ENCODE results near the gene SHC2.
"Not testable (repeated sequence)": the region's sequence is repeated elsewhere in the genome, so short reads cannot be mapped to it uniquely, and the experiment has no call there.

Gene SHC2

DNA sequence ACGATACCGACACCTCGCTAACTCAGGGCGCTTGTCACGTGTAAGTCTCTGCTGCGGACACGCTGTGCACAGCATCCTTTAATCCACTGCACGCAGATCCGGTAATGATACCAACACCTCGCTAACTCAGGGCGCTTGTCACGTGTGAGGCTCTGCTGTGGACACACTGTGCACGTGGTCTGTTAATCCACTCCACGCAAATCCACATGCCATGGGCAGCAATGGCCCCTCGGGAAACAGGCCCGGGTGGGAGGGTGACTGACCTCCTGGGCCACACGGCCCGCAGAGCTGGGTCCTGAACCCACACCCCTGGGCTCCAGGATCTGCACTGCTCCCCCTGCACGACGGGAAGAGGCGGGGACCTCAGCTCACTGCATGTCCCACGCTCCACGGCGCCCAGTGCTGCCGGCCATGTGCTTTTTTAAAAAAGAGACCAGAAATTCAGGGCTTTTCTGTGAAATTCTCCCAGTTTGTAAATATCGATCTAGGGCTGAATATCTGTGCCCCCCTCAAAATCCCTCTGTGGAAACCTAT is 16.1 kb downstream of the SHC2 start:
- DNase-seq: no peak

DNA sequence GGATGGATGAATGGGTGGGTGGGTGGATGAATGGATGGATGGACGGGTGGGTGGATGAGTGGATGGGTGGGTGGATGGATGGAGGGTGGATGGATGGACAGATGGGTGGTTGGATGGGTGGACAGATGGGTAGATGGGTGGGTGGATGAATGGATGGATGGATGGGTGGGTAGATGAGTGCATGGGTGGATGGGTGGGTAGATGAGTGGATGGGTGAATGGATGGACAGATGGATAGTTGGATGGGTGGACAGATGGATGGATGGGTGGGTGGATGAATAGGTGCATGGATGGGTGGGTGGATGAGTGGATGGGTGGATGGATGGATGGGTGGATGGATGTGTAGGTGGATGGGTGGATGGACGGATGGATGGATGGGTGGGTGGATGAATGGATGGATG is 17.8 kb downstream of the SHC2 start:
- no peak for DNase-seq

DNA sequence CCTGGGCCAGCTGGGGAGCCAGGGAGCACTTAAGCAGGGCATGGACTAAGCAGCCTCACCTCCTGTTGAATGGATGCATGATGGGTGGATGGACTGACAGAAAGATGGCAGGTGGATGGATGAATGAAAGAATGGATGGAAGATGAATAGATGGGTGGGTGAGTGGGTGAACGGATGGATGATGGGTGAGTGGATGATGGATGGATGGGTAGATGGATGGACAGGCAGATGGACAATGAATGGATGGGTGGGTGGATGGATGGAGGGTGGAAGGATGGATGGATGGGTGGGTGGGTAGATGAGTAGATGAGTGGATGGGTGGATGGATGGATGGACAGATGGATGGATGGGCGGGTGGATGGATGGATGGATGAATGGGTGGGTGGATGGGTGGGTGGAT is 18.7 kb downstream of the SHC2 start:
- DNase-seq: no peak

DNA sequence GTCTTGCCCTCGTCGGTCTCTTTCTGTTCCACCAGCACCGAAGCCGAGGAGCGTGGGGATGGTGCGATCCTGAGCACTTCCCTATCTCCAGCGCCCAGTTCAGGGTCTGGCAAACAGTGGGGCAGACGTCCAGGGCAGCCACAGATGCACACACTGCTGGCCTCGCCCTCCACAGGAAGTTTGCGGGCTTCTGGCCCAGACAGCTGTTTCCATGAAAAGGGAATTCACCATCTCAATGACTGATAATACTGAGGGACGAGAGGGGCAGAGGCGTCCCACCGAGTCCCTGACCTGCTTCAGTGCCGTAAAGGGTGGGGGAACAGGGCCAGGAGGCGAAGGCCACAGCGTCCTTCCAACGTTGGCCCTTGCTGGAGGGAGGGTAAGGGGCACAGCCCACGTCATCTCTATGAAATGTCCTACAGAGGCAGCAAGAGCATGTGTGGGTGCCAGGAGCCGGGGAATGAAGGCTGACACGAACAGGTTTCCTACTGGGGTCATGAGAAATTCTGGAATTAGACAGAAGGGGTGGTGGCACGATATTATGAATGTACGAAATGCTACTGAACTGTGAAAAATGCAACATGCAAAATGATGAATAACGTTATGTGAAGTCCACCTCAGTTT is 19.5 kb downstream of the SHC2 start:
- DNase-seq: no peak

DNA sequence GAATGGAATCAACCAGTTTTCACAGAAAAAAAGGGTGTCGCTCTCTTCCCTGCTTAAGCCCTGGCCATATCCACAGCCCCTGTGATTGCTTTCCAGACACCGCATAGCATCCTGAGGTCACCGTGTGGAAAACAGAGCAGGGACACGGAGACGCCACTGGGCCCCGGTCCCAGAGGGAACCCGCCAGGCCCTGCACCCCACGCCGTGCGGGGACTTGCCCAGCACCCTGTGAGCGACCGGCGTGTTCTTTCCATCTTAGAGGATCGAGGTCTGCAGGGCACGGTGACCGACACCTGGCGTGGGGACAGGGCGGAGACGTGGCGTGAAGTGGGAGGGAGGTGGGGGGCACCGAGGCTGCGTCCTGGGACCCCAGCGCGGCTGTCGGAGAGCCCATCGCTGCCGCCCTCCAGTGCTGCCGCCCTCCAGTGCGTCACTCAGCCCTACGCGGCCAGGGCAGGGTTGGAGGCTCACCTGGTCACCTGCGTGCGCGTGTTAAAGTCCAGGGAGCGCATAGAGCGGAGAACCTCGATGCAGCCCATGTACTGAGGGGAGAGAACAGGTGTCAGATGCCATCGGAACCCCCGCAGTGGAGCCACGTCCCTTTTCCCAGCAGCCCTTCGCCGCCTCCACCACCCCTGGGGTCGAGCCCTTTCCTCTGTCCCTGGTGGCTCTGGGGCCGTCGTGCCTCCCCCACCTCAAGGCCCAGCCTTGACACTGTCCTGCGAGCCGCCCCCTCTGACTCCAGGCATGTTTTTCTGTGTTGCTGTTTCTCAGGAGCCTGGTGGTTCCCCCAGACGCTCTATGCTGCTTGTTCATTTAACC is 20.2 kb downstream of the SHC2 start:
- no peak for DNase-seq

DNA sequence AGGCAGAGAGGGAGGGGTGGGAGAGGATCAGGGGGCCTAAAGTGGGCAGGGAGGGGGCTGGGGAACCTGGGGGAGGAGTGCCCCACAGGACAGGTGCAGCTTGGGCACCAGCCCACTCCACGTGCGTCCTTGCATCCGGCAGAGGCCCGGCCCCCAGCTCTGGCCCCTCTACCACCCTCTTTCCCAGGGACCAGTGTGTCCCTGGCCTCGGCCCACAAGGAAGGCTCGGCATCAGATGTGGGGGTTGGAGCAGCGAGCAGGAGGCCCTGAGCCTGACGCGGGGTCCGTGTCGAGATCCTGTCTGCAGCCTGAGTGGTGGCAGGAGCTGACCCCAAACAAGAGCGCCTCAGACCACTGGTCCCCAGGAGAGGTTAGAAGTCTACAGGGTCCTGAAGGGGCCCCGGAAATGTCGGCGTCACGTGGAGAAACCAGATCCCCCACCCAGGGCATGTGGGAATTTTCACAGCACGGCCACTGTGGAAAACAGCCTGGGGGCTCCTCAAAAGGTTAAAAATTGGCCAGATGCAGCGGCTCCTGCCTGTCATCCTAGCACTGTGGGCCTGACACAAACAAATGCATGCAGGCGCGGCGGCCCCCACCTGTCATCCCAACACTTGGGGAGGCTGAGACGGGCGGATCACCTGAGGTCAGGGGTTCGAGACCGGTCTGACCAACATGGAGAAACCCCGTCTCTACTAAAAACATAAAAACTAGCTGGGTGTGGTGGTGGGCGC is 21.5 kb downstream of the SHC2 start:
- DNase-seq: no peak

DNA sequence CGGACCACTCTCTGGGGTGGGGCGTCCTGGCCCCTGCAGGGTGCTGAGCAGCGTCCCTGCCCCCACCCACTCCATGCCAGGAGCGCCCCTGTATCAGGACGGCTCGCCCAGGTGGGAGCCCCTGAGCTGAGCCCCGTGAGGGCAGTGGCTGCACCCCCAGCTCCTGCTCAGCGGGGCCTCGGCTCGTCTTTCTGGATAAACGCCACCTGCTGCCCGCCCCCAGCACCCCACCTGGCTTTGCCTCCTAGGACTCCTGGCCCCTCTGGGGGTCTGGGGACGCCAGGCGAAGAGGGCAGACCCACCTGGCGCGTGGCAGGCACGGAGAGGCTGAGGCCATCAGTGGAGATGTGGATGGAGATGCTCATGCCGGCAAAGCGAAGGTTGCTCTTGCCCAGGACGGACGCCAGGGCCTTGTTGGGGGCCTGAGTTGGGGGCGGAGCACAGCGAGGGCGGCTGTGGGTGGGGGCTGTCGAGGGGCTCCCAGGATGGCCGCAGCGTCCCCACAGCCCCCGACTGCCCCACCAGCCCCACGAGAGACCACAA is 22.3 kb downstream of the SHC2 start:
- DNase-seq: no peak

DNA sequence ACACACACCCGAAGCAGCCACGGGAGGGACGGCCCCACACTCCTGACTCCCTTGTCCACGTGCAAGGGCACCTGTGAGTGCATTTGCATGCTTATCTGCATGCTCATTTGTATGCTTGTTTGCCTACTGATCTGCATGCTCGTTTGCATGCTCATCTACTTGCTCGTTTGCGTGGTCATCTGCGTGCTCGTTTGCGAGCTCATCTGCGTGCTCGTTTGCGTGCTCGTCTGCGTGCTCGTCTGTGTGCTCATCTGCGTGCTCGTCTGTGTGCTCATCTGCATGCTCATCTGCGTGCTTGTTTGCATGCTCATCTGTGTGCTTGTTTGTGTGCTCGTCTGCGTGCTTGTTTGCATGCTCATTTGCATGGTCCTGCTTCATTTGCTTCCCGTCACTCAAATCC is 23.8 kb downstream of the SHC2 start:
- DNase-seq: no peak

DNA sequence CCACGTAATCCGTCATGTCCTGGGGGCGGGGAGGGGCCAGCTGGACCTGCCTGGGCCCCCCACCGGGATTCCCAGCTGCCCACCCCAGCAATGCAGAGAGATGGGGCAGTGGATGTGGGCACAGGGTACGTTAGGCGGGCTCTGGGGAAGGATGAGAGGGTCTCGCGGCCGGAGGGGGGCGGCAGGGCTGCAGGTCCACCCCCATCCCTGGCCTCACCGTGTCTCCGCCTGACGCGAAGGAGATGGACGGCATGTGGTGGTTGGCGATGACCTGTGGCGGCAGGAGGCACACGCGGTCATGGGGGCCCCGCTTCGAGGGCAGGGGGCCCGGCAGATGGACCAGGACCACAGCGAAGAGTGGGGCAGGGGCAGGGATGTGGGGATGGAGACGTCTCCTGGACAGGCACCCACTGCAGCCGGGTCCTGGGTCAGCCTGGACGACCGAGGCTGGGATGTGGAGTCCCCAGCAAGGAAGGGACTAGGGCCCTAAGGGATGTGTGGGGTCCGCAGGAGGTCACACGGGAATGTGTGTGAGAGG is 24.4 kb downstream of the SHC2 start:
- no peak for DNase-seq

DNA sequence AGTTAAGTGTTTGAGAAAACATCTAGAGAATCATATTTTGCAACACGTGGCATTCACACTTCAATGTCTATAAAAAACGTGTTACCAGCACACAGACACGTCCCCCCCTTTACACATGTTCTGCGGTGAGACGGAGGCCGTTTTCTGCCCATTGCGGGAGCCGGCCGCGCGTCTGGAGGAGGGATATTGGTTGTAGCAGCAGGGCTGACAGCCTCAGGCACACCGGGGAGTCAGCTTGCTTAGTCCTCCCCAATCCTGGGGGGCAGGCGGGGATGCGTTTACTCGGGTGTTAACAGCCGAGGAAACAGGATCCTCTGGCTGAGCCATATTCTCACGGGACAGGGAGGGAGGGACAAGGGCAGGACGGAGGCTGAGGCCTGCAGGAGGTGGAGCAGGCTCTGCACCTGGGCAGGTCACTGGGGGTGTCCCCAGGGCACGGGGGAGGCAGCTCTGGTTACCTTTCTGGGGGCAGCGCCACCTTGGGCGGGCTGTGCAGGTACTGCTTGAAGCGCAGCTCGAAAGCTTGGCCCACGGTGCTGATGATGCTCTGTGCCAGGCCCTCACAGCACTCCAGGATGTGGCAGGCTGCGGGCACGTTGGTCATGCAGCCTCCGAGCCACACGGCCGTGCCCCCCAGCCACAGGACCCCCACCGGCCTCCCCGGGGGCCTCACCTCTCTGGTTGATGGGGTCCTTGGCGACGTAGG is 25.0 kb downstream of the SHC2 start:
- no peak for DNase-seq

DNA sequence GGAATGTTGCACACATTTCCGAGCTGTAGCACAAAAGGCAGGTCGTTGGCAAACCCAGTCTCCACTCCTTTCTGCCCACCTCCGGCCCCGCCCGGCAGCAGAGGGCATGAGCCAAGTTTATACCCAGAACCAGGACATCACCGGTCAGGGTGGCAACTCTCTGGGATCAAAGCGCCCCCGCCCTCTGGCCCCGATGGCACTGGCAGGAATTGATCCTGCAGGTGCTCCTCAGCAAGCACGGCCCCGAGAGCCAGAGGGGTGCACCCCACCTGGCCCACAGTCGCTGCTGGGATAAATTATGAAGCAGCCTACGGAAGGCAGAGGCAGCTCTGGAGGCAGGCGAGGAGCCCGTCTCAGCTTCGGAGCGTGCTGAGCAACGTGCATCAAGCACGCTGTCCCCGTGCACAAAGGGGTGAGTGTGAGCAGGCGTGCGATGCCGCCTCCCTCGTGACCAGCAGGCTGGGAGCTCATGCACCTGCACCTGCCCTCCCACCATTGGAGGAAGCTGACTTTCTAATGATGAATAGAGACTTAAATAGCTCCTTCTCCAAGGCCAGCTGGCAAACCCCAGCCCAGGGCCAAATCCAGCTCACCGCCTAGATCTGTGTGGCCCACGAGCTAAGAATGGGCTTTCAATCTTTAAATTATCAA is 25.7 kb downstream of the SHC2 start:
- DNase-seq: no peak

DNA sequence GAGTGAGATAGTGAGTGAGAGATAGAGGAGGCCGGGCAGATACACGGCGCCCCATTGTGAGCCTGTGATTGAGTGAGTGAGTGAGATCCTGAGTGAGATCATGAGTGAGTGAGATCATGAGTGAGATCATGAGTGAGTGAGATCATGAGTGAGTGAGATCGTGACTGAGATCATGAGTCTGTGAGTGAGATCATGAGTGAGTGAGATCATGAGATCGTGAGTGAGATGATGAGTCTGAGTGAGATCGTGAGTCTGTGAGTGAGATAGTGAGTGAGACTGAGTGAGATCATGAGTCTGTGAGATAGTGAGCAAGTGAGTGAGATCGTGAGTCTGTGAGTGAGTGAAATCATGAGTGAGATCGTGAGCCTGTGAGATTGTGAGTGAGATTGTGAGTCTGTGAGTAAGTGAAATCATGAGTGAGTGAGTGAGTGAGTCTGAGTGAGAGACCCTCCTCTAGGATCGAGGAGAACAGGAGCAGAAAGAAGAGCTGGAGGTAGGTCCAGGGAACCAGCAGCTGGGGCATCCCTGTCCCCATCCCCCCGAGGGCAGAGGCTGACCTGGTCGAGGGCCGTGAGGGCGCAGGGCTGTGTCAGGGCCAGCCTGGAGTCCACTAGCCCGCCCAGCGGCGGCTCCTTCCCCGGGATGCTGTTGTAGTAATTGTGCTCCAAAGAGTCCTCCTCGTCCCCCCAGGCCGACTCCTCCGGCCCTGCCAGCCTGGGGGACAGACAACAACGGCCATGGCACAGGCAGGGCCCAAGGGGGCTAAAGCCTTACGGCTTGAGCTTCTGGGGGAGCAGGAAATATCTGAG is 26.5 kb downstream of the SHC2 start:
- no peak for DNase-seq

DNA sequence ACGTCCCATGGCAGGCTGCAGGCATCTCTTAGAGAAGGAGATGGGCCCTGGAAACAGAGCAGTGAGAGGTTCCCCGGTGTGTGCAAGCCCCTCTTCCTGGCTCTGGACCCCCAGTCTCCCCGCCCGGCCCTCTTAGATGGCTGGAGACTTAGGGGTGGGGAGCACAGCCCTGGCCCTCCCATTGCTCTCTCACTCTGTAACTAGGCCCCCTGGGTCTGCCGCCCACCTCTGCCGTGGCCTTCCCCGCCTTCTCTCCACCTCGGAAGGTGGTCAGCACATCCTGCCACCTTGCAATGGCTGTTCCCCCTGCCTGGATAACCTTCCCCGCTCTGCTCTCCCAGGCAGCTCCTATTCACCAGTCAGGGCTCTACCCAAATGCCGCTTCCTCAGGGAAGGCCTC is 30.1 kb downstream of the SHC2 start:
- DNase-seq: no peak

DNA sequence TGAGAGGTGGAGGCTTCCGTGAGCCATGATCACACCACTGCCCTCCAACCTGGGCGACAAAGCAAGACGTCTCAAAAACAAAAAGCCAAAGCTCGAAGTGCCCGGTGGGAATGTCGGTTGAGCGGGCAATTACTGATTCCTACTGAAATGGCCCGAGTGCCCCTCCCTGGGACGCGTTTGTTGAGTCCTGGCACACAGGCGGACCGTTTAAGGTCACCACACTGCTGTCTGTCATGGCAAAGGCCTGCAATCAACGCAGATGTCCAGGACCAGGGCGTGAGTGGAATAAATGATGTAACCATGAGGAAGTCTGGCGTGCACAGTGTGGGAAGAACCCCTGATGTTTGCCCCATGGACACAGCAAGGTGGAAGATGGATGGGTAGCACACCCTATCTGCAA is 32.7 kb downstream of the SHC2 start:
- DNase-seq: no peak

DNA sequence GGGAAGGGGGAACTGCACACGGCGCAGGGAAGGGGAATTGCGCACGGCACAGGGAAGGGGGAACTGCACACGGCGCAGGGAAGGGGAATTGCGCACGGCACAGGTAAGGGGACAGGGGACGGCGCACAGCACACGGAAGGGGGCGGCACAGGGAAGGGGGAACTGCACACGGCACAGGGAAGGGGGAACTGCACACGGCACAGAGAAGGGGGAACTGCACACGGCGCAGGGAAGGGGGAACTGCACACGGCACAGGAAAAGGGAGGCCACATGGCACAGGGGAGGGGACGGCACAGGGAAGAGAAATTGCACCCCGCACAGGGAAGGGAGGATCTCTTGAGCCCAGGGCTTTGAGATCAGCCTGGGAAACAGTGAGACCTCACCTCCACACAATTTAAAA is 33.2 kb downstream of the SHC2 start:
- DNase-seq: not testable (repeated sequence)

DNA sequence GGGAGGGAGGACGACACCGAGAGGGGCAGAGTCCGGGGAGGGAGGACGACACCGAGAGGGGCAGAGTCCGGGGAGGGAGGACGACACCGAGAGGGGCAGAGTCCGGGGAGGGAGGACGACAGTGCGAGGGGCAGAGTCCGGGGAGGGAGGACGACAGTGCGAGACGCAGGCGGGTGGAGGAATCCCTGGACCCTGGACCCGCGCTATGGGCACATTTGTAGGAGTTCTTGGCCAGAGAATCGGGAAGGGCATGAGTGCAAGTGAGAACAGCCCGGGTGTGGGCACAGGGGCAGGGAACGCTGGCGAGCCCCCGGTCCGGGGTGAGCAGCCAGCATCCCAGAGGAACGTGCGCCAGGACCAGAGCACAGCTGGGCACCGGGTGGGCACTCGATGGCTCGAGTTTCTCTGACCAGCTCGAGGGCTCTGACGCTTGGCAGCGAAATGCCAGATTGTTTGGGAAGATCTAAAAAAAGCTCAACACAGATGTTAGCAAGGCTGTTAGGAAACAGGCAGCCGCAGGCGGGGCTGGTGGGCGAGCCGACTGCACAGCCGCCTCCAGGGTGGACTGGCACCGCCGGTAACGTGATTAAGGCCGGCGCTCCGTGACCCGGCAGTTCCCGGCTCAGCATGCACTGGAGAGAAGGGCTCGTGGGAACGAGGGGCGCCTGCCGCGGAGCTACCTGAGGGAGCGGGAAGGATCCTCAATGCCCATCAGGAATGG is 33.9 kb downstream of the SHC2 start:
- DNase-seq: no peak

DNA sequence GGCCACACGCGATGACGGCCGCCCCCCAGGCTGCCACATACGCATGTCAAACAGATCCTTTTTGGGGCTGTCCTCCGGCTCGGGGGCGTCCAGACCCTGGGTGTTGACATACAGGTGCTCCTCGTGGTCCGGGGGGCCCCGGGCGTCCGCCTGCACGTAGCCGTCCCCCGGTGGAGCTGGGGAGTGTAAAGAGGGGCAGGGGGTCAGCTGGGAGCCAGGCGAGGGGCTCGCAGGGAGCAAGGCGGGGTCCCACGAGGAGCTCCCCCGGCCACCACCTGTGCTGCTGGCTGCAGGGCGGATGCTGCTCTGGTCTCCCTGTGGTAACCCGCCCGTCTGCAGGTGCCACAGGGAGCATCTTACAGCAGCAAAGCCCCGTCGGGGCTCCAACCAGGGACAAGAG is 35.8 kb downstream of the SHC2 start:
- DNase-seq: no peak

DNA sequence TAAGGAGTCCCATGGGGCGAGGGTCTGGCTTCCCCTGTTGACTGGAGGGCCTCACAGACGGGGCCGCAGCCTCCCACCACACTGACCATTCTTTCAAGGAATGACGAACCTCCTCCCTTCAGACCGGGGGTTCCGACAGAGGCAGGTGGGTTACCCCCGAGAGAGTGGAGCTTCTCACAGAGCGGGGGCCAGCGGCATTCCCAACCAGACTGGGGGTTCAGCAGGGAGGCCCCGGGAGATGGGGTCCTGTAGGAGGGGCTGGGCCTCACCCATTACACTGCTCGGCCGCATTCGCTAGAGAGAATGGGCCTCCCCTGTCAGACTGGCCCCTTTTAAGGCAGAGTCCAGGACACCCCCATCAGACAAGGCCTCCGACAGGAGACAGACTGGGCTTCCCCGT is 36.3 kb downstream of the SHC2 start:
- DNase-seq: no peak

DNA sequence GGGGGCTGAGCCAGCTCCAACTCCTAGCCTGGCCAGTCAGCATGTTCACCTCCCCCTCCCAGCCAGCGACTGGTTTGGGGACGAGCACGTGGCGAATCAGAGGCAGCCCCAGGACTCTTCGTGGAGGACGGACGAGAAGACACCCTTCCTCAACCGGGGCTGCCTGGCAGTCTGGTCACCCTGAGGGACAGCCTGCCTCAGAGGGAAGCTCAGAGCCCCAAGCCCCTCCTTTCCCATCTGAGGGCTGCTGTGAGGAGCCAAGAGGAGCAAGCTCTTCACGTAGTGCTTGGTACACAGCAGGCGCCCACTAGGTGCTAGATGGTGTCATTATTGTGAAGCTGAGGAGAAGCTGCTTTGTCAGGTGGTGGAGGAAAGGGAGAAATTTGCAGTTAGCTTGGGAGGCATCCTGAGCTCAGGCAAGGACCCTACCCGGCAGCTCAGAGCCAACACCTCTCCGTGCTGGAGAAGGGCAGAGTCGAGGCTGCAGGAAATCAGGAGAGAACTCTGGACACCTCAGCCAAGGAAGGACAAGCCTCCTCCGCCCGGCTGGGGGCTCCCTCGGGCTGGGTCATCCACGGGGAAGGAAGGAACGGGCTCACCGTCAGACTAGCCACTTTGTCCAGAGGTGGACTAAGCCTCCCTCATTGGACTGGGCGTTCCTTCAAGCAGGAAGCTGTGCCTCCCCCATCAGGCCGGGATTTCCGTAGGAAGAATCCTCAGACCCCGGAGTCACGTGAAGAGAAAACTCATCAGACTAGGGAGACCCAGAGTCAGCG is 37.0 kb downstream of the SHC2 start:
- no peak for DNase-seq

DNA sequence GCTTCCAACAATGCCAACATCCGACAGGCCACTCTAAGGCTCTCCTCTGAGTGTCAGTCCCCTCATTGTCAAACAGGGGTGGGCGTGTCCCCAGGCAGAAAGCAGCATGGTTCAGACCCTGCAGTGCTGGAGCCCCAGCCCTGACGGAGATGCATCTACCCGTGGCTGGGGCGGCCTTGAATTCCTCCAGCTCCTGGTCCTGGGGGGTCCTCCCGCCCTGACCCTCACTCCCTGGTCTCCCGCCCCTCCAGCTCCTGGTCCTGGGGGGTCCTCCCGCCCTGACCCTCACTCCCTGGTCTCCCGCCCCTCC is 38.0 kb downstream of the SHC2 start:
- not testable (repeated sequence) for DNase-seq

Measured in CD4-positive, alpha-beta T cell treated with Interleukin-4 for 4 hours (primary cell).